ENCODE measurements around the gene ARHGAP10.

ARHGAP10 gene

DNA sequence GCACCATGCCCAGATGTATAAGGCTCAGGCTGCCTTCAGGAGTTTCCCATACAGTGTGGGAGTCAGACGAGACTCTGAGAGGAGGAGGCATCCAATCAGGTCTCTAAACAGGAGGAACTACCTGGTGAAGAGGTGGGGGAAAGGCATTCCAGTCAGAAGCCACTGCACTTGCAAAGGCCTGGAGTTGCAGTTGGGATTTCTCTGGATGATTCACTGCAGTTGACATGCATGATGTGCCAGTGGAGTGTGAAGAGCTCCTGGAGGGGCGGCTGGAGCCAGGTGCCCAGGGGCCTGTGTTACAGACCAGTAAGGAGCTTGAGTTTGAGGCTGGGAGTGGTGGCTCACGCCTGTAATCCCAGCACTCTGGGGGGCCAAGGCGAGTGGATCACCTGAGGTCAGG is 339.1 kb downstream of the ARHGAP10 start:
- TF ChIP-seq, protein P1, sequence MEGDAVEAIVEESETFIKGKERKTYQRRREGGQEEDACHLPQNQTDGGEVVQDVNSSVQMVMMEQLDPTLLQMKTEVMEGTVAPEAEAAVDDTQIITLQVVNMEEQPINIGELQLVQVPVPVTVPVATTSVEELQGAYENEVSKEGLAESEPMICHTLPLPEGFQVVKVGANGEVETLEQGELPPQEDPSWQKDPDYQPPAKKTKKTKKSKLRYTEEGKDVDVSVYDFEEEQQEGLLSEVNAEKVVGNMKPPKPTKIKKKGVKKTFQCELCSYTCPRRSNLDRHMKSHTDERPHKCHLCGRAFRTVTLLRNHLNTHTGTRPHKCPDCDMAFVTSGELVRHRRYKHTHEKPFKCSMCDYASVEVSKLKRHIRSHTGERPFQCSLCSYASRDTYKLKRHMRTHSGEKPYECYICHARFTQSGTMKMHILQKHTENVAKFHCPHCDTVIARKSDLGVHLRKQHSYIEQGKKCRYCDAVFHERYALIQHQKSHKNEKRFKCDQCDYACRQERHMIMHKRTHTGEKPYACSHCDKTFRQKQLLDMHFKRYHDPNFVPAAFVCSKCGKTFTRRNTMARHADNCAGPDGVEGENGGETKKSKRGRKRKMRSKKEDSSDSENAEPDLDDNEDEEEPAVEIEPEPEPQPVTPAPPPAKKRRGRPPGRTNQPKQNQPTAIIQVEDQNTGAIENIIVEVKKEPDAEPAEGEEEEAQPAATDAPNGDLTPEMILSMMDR (IDR thresholded peaks at IDR 0.05; ENCODE audit: insufficient read depth, missing control alignments): no peak
- FAIRE-seq: no peak
- DNase-seq (ENCODE audit: insufficient read length, low spot score): no peak

DNA sequence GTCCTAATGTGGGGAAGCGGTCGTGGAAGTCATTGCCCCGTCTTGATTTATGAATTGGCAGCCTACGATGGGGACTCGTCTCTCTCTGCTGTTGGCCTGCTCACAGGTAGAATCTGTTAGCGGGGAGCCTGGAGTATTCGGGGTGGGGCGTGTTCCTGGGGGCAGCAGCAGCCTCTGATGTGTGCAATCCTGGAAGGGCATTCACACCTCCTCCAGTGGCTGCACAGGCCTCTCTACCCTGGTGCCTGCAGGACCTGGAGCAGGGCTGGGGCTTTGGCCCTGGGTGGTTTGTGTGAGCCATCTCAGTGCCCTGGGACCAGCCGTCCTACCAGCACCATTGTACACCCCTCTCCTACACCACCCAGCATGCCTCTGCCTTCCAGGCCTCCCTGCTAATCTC is 340.9 kb downstream of the ARHGAP10 start:
- DNase-seq (ENCODE audit: insufficient read length, low spot score) (no peak), FAIRE-seq (no peak)
- TF ChIP-seq, protein P1 (IDR thresholded peaks at IDR 0.05; ENCODE audit: insufficient read depth, missing control alignments): no peak

DNA sequence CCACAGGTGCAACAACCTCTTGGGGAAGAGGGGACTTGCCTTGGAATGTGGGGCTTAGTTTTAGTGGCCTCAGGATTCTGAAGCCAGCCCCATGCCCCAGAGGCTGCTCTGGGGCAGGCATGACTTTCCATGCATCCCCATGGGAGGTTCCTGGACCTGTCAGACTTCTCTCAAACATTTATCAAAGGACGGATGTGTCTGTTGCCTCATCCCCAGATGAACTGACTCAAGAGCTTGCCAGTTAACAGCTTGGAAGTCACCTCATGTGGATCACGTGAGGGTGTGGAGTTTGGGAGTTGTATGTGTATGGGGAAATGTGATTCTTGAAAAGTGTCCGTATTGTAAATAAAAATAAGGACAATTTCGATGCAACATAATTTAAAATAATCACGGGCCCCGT is 341.5 kb downstream of the ARHGAP10 start:
- no peak for FAIRE-seq
- no peak for DNase-seq (ENCODE audit: insufficient read length, low spot score)
- TF ChIP-seq, protein P1 (IDR thresholded peaks at IDR 0.05; ENCODE audit: insufficient read depth, missing control alignments): no peak

DNA sequence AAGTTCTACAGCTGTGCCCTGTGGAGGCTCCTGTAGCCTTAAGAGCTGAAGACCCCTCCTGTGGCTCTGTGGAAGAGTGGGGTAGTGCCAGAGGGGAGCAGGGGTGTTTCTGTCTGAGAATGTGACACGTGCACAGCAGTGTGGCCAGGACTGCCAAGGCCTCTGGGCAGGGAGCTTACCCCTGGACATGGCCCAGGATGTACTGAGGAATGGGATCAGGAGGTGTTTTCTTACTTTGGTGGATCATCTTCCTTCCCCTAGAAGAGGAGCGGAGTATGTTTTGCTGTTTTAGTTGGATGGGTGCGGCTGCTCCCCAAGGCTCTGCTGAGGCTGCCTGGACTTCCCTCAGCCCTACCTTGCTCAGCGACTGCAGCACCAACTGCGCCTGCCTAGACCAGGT is 342.6 kb downstream of the ARHGAP10 start:
- TF ChIP-seq, protein P1 (IDR thresholded peaks at IDR 0.05; ENCODE audit: insufficient read depth, missing control alignments): no peak
- FAIRE-seq (no peak), DNase-seq (ENCODE audit: insufficient read length, low spot score) (no peak)

DNA sequence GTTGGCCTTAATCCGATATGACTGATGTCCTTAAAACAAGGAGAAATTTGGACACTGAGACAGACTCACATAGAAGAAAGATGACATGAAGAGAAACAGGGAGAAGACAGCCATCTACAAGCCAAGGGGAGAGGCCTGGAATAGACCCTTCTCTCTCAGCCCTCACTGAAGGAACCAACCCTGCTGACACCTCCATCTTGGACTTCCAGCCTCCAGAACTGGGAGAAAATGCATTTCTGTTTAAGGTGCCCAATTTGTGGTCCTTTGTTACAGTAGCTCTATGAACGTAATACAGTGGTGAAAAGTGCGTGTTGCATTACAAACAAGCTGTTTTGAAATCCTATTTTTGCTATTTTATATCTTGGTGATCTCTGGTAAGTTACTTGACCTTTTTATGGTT is 343.6 kb downstream of the ARHGAP10 start:
- TF ChIP-seq, protein P1 (IDR thresholded peaks at IDR 0.05; ENCODE audit: insufficient read depth, missing control alignments): no peak
- no peak for FAIRE-seq
- DNase-seq (ENCODE audit: insufficient read length, low spot score): no peak

DNA sequence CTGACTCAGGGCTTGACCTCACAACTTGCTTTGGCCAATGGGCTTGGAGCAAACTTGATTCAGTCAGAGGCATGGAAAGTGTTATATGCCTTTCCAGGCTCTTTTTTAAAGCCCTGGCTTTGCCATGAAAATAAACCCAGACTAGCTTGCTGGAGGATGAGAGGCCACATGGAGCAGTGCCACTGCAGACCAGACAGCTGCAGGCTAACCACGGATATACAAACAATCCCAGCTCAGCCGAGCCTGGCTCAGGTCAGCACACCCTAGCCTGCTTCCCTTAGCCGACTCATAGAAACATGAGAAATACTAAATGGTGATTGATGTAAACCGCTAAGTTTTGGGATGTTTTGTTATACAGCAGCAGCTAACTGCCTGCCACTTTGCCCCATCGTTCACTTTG is 345.1 kb downstream of the ARHGAP10 start:
- TF ChIP-seq, protein P1 (IDR thresholded peaks at IDR 0.05; ENCODE audit: insufficient read depth, missing control alignments): no peak
- DNase-seq (ENCODE audit: insufficient read length, low spot score) (no peak), FAIRE-seq (no peak)

DNA sequence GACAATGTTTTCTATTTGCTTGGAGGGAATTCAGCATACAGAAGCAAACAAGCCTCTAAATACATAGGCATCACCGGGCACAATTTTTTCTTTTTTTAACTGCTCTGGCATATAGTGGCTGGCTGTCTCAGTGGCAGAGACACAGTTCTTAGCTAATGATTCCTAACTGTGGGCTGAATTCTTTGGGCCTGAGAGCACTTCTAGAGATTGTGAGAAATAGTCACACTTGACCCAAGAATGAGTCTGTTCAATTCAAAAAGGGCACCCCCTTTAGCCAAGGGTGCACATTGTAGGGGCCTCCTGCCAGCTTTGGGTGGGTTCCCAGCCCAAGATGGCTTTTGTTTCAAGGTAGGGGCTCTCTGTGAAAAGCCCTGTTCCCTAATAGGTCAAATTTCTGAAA is 345.7 kb downstream of the ARHGAP10 start:
- DNase-seq (ENCODE audit: insufficient read length, low spot score) (no peak), FAIRE-seq (no peak)
- TF ChIP-seq, protein P1 (IDR thresholded peaks at IDR 0.05; ENCODE audit: insufficient read depth, missing control alignments): no peak

Measured in D721Med (cell line).